NCI-H2107 treated with DMSO at 0.1 percent for 48 hours (cell line): ENCODE measurements around the gene POLD4.

Source experiments
- DNase-seq: peaks from one replicate; lab custom pipeline; 2025; ENCODE audit not compliant: unreplicated experiment; lab: John Stamatoyannopoulos, UW

Gene POLD4

GRCh38 chr11:67317888-67318555 is 35.3 kb downstream of the POLD4 start:
- no peak for DNase-seq

DNA sequence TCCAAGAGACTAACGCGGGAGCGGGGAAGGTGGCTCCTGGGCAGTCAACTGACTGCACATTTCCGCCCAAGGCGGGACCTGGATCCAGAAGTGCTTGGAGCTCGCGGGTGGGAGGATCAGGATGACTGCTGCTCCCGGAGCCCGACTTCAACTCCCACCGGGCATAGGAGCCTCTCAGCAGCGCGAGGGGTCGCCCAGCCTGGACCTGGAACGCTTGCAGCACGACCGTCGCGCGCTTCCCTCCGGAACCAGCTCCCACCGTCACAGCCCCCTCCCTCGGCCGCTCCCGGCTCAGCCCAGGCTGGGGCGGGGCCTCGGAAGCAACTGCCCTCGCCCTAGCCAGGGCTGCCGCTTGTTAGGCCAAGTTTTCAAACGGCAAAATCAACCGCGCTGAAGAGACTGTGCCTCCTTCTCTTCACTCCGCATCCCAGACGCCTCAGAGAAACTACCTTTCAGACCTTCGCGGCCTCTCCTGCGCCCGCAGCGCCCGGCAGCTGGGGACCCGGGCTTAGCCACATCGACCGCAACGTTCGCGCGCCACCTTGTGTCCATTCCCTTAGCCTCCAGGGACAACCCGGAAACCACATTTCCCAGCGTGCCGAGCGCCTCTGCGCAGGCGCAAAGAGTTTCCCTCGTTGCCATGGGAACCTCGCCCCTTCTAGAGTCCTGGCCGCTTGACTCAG is 36.0 kb downstream of the POLD4 start:
- DNase-seq: peak; percentile 94

- no peak for DNase-seq
These were observed 36.5 kb downstream of the POLD4 start for GRCh38 chr11:67316882-67317204.

GRCh38 chr11:67315325-67315909 is 37.9 kb downstream of the POLD4 start:
- no peak for DNase-seq

DNA sequence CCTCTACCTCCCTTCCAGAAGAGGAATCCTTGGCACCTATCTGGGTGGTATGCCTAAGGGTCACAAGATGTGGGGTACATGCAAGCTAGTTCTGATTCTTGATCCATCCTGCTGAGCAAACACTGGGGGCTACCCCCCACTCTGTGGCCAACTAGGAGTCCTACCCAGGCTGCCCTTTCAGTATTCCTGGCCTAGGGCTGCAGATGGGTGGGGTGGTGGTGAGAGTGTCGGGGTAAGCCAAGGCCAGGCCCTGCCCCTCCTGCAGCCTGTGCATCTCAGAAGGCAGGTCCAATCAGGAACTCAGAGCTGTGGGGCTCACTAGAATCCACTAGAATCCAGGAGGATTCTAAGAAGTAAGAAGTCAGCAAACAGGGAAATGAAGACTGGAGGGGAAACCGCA is 39.1 kb downstream of the POLD4 start:
- no peak for DNase-seq

- no peak for DNase-seq
These were observed 40.0 kb downstream of the POLD4 start for GRCh38 chr11:67313125-67313890.

DNA sequence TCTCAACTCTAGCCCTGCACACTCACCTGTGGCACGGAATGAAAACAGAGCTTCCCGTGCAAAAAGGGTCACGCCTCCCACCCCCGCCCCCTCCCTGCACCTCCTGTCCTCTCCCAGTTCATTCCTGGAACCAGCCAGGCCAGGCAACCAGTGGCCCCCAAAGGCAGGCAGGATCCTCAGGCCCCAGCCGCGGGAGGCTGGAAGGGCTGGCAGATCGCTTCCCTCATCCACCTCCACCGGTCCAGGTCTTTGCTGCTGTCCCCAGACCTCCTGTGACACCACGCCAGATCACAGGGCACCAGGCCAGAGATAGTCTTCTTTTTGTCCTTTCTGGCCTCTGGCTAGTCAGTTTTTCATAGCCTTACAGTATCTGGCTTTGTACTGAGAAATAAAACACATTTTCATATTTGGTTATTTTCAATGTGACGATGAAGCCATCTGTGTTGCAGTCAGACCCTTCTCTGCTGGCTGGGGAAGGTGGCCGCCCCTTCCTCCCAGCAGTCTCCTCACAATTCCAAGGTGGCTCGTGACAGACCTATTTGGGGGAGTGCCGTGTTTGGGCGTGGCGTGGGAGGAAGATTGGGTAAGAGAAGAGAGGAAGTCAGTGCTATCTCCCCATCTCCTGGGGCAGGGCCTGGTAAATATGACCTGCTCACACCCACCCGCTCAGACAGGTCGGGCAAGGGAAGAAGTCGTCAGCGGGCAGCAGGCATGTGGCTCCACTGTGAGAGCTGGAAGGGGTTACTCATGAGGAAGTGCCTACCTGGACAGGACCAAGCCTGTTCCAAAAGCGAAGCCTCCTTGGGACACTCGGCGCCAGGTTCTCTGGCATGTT is 40.9 kb downstream of the POLD4 start:
- no peak for DNase-seq

- no peak for DNase-seq
These were observed 41.7 kb downstream of the POLD4 start for GRCh38 chr11:67311556-67312082.

- DNase-seq: no peak
These were observed 42.2 kb downstream of the POLD4 start for GRCh38 chr11:67311051-67311555.

GRCh38 chr11:67310246-67311050 is 42.9 kb downstream of the POLD4 start:
- DNase-seq: no peak

DNA sequence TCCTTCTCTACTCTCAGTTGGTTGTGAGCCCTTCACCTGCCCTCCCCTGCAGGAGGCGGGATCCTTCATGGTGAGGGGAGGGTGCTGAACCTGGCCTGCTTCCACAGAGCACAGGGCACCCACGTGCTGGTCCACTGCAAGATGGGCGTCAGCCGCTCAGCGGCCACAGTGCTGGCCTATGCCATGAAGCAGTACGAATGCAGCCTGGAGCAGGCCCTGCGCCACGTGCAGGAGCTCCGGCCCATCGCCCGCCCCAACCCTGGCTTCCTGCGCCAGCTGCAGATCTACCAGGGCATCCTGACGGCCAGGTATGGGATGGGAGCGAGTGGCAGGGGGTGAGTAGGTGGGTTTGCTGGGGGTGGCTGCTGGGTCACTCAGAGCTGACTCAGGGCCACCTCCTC is 43.7 kb downstream of the POLD4 start:
- no peak for DNase-seq

DNA sequence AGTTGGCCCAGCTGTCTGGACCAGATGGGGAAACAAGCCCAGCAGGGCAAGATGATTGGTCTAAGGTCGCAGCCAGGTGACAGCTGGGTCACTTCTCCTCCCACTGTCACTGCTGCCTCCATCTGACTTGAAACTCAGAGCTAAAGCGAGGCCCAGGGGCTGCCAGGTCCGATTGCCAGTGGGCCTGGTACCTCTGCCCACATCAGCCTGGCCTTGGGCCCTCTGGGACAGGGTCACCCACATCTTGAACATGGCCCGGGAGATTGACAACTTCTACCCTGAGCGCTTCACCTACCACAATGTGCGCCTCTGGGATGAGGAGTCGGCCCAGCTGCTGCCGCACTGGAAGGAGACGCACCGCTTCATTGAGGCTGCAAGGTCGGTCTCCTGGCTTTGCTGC is 44.2 kb downstream of the POLD4 start:
- DNase-seq: no peak

DNA sequence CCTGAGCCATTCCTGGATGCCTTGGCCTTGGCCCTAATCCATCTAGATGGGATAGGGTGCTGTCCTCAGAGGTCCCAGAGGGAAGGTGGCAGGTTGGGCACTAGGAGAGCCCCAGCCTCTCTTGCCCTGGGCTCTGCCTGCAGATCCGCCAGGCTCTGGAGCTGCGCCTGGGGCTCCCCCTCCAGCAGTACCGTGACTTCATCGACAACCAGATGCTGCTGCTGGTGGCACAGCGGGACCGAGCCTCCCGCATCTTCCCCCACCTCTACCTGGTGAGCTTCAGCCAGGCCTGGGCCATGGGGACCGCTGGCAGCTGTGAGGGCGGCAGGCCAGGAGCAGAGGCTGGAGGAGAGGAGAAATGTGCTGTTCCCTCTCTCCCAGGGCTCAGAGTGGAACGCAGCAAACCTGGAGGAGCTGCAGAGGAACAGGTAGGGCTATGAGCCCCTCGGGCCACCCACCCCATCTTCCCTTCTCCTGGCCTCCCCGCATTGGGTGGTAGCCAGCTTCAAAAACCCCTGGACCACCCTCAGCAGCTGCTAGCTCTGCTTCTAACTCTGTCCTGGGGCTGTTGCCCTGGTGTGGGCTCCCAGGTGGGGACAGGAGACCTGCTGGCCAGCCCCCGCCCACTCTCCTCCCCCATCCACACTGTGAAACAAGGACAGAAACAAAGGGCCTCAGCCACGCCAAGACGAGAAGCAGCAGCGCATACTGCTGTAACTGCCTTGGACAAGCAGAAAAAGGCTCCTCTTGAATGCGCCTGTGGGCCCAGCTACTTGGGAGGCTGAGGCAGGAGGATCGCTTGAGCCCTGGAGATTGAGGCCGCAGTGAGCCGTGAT is 45.1 kb downstream of the POLD4 start:
- no peak for DNase-seq

- DNase-seq: no peak
These were observed 45.8 kb downstream of the POLD4 start for GRCh38 chr11:67307545-67308001.

DNA sequence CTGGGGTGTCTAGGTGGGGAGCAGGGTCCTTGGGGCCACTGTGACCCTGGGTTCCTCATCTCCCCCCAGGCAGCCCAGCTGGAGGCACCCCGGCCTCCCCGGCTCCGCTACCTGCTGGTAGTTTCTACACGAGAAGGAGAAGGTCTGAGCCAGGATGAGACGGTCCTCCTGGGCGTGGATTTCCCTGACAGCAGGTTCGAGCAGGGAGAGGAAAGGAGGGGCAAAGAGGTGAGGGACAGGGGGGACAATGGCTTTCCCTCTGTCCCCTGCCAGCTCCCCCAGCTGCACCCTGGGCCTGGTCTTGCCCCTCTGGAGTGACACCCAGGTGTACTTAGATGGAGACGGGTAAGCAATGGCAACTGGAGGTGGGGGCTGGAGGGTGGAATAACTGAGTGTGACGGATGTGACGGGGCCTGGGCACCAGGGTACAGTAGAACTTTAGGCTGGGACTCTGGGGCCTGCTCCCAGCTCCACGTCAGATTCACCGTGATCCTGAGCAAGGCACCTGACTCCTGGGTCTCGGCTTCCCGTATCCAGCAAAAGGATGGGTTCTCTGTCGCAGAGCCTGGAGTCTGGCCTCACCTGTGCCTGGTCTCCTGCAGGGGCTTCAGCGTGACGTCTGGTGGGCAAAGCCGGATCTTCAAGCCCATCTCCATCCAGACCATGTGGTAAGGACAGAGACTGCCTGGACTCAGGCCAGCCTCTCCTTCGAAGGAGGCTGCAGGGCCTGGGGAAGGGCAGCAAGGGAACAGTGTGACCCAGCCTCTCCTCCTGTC is 46.4 kb downstream of the POLD4 start:
- DNase-seq: no peak

GRCh38 chr11:67304511-67305113 is 48.7 kb downstream of the POLD4 start:
- DNase-seq: no peak

- DNase-seq: no peak
These were observed 49.4 kb downstream of the POLD4 start for GRCh38 chr11:67303835-67304411.
